IPS-NIHi11 (cell line): ENCODE results near the gene TMEM38A.
"Not testable (repeated sequence)": the region's sequence is repeated elsewhere in the genome, so short reads cannot be mapped to it uniquely, and the experiment has no call there.

Experiments used
- DNase-seq: peaks from one replicate; pipeline ENCODE4 v3.0.0; 2012; ENCODE audit warnings: mixed read lengths, low spot score

TMEM38A gene

GRCh38 chr19:16638666-16639065 lies 22.3 kb upstream of the TMEM38A start:
- DNase-seq: no peak

- no peak for DNase-seq
Observed at GRCh38 chr19:16640951-16641350, 20.0 kb upstream of the TMEM38A start.

GRCh38 chr19:16641695-16642094 lies 19.2 kb upstream of the TMEM38A start:
- no peak for DNase-seq

GRCh38 chr19:16645140-16645539 lies 15.8 kb upstream of the TMEM38A start:
- DNase-seq: no peak

GRCh38 chr19:16649734-16650133 lies 11.2 kb upstream of the TMEM38A start:
- no peak for DNase-seq

GRCh38 chr19:16650821-16651220 lies 10.1 kb upstream of the TMEM38A start:
- DNase-seq: no peak

GRCh38 chr19:16651421-16652188 lies 9.3 kb upstream of the TMEM38A start:
- not testable (repeated sequence) for DNase-seq

- DNase-seq: no peak
Observed at GRCh38 chr19:16652854-16653253, 8.1 kb upstream of the TMEM38A start.

- peak; percentile 62 for DNase-seq
Observed at GRCh38 chr19:16654140-16654539, 6.8 kb upstream of the TMEM38A start.

GRCh38 chr19:16654627-16655026 lies 6.3 kb upstream of the TMEM38A start:
- no peak for DNase-seq

- DNase-seq: no peak
Observed at GRCh38 chr19:16655727-16656126, 5.2 kb upstream of the TMEM38A start.

- no peak for DNase-seq
Observed at GRCh38 chr19:16657384-16657783, 3.6 kb upstream of the TMEM38A start.

GRCh38 chr19:16659464-16659831 lies 1.5 kb upstream of the TMEM38A start:
- DNase-seq: no peak

- peak; percentile 98 for DNase-seq
Observed at GRCh38 chr19:16659832-16660708, 869 bp upstream of the TMEM38A start, which contains the start of gene SMIM7. Gene SMIM7, minus strand, starts transcription at chr19:16660144. Its CDS starts 34 bp downstream, at chr19:16660110.

GRCh38 chr19:16661480-16662034 lies 618 bp downstream of the TMEM38A start:
- DNase-seq: peak; percentile 35

GRCh38 chr19:16668176-16668575 lies 7.2 kb downstream of the TMEM38A start:
- no peak for DNase-seq

GRCh38 chr19:16668702-16669101 lies 7.8 kb downstream of the TMEM38A start:
- not testable (repeated sequence) for DNase-seq

GRCh38 chr19:16670291-16670690 lies 9.4 kb downstream of the TMEM38A start:
- DNase-seq: no peak

- no peak for DNase-seq
Observed at GRCh38 chr19:16671652-16672274, 10.8 kb downstream of the TMEM38A start.

- no peak for DNase-seq
Observed at GRCh38 chr19:16673231-16673630, 12.3 kb downstream of the TMEM38A start.

GRCh38 chr19:16673839-16674238 lies 12.9 kb downstream of the TMEM38A start:
- not testable (repeated sequence) for DNase-seq

- no peak for DNase-seq
Observed at GRCh38 chr19:16676101-16676798, 15.3 kb downstream of the TMEM38A start.
